ENCODE data around the gene ZNF831. TPM values are rescaled to one million over a fixed set of nuclear protein-coding genes. Genes with fewer than 3 reads are reported as not detected.

ZNF831 gene
- total RNA-seq: under 0.01 TPM

DNA sequence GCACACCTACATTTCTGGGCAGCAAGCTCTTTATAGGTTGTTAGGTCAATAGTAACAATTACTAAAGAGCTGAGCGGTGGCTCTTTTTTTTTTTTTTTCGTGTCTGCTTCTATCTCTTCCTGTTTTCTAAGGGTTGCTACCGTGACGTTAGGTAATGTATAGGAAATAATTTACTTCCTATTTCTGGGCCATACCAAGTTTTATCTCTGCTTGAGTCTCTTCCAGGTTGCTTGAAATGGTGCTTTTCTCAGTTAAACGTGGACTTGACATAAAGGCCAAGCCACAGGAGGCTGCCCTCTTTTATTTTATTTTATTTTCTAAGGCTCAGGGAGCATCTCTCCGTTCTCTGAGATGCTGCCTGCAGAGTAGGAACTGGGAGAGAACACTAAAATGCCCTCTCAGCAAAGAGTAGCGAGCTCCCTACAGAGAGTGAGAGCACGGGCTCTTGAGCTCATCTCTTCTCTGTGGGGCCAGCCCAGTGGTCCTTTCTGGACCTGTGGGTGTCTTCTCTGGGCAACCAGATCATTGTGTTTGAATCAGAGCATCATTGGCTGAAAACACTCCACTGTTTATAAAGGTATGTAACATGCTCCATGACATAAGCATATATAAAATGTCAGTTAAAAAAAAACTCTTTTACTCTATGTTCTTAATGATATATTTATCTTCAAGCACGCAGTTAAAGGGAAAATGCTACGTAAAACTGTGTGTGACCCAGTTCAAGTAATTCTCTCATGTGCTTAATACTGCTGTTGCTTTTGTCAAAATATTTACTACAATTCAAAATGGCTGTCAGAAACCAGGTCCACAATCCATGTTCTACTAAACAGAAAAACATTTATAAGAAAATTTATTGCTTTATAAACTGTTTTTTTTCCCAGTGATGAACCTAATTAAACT is at the start of gene ZNF831:
Gene ZNF831 (plus strand): TSS at position 191 of the 900 bp plus-strand sequence. CDS start 27,199 bp downstream, outside the sequence.
- no peak for DNase-seq (ENCODE audit: low spot score in 2 of 2)

DNA sequence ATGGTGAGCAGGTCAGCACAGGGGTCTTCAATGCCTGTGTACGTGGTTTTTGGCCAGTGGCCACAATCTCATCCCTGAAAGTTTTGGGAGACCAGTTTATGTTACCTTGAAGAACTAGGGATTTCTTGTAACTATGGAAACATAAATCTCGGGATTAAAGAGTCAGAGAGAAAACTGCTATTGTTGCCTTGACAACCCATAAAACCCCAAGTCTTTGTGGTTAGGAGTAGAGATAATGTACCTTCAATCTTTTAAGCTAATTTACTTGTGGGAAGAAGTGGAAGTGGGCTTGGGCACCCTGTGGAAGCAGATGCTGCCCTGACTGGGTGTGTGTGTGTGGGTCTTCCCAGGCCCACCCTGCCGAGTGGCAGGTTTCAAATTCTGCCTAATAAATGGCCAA is 46.1 kb upstream of the ZNF831 start:
- no peak for DNase-seq (ENCODE audit: low spot score in 2 of 2)
- no peak for FAIRE-seq

More for the DNA sequence above, at the start of gene ZNF831:
- FAIRE-seq: no peak

DNA sequence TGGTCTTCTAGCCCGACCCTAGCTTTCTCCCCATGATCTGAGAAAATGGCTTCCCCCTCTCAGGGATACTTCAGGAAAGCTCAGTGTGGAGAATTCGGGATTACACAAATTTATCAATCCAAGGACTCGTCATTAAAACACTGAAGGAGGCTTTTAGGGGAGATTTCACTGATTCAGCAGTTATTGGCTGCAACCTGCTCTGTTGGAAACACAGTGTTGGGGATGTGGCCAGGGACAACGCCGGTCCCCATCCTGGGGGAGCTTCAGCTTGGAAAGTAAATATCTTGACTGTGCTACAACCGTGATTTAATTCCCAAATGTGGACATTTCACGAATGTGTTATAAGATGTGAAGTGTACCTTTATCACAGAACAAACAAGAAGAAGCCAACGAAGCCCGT is 44.8 kb upstream of the ZNF831 start:
- no peak for FAIRE-seq
- no peak for DNase-seq (ENCODE audit: low spot score in 2 of 2)

DNA sequence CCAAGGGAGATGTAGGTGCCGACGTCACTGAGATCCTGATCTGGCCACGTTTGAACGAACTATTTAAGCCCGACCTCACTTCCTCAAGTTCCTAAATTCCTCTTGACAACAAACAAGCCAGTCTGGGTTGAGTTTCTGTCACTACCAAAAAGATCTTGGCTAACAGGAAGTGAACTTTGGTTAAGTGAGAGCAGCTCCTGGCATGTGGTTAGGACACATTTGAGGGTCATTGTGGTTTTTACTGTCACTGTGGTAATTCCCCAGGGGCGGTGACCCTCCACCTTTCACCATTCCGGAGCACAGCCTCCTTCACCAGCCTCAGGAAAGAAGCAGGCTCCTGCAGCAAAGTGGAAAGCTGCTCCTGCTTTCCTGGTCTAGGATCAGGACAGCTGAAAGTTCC is 43.1 kb upstream of the ZNF831 start:
- DNase-seq (ENCODE audit: low spot score in 2 of 2): no peak
- no peak for FAIRE-seq

DNA sequence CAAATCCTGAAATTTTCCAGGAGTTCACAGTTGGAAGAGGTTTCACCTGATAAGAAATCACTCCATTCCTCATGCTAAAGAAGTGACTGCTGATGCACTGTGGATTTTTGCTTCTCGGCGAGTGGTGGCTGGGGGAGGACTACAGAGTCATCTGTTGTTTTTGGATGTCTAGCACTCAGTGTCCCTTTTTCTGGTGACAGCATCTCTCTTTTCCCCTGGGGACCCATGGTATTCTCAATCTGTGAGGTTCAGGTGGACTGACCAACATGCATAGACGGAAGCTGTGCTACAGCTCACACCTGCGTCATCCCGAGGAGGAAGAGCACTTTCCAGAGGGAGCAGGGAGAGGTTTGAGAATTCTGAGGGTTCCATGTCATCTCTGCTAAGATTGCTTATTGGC is 42.7 kb upstream of the ZNF831 start:
- FAIRE-seq (no peak), DNase-seq (ENCODE audit: low spot score in 2 of 2) (no peak)

DNA sequence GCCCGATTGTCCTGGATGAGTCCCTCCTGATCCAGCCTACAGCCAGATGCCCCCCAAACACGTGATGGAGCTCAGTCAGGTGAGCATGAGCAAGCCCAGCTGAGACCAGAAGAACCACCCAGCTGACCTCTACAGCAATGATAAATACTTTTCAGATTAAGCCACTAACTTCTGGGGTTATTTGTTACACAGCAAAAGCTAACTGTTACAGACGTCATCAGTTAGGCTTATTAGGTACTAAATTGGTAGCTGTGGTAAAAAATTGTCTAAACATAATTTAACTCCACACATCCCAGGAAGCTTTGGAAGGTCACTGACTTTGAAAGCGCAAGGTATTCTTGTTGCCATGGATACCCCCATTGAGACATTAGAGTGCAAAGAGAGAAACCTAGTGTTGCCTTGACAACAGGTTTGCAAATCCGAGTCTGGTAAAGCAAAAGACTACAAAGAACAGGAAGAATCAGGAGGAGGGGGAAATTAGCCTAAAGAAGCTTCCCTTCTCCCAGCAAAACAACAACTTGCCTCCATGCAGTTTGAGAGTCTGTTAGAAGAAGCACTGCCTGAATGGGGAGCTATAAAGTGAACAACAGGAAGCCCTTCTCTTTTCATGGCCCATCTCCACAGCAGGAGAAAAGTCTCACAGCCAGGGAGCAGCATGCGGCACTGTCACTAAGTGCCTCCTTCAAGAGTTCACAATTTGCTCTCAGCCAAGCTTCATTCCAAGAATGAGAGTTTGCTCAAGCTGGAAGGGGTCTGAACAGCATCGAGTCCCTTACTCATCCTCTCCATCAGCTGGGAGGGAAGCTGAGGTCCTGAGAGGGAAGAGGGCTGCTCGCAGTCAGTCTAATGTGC is 41.7 kb upstream of the ZNF831 start:
- DNase-seq (ENCODE audit: low spot score in 2 of 2) (no peak), FAIRE-seq (no peak)

DNA sequence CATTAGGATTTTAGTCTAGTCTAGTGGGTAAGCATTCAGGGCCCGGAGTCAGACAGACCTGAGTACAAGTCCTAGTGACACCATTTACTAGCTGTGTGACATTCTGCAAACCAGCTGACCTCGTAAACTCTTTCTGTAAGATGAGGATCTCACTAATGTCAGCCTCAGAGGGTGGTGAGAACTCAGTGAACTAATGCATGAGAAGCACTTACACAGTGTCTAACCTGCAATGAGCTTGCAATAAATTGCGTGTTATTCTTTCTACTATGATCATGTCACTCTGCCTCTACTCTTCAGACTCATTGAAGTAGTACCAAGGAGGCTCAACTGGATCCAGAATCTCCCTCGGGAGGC is 41.1 kb upstream of the ZNF831 start:
- DNase-seq (ENCODE audit: low spot score in 2 of 2): no peak
- FAIRE-seq: no peak

DNA sequence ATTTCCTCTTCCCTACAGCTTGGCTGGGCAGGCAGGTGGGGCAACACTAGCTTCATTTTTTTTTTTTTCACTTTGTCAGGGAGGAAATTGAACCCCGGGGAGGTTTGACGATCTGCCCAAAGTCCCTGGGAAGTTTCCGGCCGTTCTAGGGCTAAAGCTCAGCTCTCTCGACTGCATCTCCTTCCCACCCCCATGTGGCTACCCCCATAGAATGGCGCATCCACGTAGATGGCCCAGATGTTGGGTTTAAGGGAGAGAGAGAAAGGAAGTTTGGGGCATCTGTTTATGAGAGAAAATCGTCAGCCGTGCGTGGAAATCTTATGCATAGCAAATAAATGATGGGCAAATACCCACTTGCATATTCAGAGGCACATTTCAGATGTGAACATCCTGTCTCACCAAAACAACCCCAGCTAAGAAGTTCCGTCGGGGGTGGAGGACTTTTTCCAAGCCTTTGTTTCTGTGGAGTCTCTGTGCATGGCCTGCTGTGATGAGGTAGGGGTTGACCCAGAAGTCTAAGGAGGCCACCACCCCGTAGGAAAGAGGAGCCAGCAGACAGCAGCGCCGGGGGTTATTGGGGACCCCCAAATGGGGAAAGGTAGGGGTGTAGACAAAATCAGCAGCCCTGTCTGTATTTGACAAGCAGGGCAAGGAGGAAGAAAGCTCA is 40.5 kb upstream of the ZNF831 start:
- no peak for FAIRE-seq
- DNase-seq (ENCODE audit: low spot score in 2 of 2): no peak

DNA sequence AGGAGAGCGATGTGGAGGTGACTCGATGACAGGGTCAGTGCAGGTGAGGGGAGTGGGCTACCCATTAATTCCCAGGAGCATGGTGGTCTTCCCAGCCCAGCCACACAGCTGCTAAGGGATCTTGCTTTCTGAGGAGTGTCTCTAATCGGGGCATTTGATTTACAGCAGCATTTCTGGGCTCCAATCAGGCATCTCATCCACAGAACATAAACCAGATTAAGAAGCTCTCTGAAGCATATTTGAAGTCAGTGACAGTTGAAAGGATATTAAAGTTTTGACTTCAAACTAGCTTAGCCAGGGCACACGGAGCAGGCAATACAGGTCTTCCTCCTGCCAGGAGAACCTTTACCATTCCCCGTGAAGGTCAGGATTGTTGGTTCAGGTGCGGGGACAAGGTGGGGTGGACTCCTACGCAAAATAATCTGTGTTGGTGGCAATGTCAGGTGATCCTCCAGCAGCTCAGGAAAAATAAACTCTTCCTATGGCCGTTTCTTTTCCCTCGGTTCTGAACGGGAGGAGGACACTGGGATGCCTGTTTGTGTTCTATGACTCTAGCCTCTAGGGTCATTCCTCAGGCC is 39.9 kb upstream of the ZNF831 start:
- FAIRE-seq: no peak
- no peak for DNase-seq (ENCODE audit: low spot score in 2 of 2)

DNA sequence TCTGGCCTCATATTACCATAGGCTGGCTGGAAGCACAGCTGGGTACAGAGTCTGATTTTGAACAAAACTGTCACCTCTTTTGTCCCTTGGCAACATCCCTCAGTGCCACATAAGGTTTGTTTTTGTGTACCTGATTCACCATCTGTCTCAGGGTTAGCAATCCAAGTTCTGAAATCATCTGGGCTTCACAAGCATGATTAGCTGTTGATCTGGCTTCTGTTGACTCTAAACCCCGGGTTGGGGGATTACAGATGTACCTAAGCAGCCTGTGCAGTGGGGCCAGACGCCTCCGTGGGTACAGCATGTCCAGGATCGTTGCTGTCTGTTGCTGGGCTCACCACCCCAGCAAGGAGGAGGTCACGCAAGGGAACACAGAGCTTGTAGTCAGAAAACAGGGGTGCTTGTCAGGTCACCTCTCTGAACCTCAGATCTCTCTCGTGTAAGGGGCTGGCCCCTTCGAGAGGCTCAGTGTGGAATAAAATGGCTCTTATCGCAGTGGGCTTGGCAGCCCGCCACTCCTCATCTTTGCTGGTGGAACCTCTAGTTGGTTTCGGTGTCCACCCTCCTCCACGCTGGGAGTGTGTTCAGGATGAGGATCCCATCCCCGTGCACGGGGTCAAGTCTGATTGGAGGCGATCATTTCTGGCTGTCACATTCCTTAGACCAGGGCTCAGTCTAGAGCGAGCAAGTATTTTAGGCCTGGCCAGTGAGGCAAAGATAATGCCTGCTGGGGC is 39.2 kb upstream of the ZNF831 start:
- DNase-seq (ENCODE audit: low spot score in 2 of 2) (no peak), FAIRE-seq (no peak)

DNA sequence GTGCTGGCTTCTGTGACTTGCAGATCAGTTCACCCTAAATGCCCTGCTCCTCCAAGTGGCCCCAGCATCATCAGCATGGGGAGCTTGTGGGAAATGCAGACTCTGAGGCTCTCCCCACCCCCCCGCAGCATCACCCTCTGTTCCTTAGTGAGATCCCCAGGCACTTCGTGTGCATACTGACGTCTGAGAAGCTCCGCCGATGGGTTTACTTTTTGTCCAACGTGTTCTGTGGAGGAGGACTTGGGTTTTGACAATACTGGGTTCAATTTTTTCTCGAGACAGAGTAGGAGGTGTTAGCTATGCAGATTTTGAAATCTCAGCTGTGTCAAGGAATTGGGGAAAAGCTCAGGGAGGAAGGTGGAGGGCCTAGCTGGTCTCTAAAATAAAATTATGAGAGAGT is 38.3 kb upstream of the ZNF831 start:
- DNase-seq (ENCODE audit: low spot score in 2 of 2): no peak
- FAIRE-seq: no peak

DNA sequence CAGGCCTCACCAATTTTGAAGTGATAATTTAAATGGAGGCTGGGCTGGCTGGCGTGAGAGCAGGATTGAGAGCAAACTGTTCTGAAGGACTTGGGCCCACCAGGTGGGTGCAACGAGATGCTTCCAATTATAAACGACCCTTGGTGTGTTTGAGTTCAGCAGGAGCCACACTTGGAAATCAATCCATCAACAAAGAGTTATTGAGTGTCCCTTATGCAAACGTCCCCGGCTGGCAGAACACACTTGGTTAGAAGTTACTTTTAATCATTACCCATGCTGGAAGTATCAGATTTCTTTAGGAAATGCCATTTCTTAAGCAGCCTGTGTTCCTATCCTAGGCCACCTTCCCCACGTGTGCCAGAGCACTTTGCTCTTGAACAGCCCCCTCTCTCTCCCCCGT is 37.8 kb upstream of the ZNF831 start:
- FAIRE-seq (no peak), DNase-seq (ENCODE audit: low spot score in 2 of 2) (no peak)

DNA sequence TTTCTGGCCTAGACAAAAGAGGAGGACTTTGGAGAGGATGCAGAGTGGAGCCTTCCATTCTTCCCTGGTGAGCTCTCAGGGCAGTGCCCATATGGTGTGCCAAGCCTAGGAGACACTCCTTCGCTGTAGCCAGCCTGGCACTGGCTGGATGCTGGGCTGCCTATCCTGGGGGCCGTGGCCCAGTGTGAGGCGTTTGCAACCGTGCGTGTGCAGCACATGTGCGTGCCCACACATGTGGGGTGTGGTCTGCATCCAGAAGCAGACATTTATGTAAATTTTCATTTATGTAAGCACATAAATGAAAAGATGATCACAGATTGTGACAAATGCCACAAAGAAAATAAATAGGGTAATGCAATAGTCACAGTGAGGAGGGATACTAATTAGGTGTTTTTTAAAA is 35.8 kb upstream of the ZNF831 start:
- FAIRE-seq: no peak
- DNase-seq (ENCODE audit: low spot score in 2 of 2): no peak

DNA sequence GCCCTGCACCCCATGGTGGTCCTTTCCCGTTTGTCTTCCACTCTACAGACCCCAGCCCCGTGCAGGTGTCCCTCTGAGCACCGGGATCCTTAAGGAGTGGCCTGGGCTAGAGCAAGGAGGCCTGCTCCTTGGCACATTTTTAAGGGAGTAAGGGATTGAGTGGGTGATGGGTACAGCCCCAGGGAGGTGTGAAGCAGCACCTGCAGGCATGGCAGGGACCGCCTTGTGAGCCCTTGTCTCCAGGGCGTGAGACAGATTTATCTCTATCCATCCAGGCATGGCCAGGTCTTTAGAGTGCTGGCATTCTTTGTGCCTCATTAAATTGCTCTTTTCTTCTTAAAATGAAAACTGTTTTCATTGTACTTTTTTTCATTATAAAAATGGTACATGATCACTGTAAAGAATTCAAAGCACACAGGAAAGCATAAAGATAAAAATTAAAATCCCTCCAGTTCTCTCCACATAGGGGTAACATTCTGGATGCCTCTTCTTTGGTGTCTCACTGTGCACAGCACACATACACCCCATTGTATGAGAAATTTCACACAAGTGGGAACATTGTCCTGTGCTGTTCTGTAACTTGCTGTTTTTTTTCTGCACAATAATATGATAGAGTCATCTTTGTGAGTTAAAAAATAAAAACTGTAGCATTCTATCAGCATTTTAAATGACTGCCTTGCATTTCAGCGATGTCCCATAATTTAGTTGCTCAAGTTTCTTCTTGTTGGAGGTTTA is 31.9 kb upstream of the ZNF831 start:
- no peak for DNase-seq (ENCODE audit: low spot score in 2 of 2)
- FAIRE-seq: no peak

DNA sequence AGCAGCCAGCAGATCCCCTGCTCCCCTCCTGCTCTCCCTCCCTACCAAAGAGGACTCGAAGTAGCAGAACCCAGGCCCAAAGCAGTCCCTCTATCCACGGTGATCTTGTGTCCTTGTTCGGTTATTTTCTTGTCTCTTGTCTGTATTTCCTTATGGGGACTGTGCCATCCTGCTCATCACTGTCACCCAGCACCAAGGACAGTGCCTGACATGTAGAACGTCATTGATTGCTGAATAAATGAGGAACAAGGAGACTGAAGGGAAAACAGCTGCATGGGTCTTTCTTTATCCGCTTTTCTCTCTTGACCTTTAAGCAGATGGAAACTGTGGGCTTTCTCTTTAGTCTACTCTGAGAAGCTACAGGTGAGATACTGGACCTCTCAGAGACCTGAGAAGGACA is 29.4 kb upstream of the ZNF831 start:
- FAIRE-seq: no peak
- DNase-seq (ENCODE audit: low spot score in 2 of 2): no peak

DNA sequence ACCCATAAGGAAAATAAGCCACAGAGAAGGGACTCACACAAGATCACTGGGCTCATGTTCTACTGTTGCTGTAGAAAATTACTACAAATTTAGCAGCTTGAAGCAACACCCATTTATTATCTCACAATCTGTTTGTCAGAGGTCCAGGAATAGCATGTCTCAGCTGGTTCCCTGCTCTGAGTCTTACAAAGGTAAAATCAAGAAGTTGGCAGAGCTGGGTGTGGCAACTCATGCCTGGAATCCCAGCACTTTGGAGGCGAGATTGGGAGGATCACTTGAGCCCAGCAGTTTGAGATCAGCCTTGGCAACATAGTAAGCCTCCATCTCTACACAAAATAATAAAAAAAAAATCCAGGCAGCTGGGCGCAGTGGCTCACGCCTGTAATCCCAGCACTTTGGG is 28.5 kb upstream of the ZNF831 start:
- no peak for DNase-seq (ENCODE audit: low spot score in 2 of 2)
- FAIRE-seq: no peak

DNA sequence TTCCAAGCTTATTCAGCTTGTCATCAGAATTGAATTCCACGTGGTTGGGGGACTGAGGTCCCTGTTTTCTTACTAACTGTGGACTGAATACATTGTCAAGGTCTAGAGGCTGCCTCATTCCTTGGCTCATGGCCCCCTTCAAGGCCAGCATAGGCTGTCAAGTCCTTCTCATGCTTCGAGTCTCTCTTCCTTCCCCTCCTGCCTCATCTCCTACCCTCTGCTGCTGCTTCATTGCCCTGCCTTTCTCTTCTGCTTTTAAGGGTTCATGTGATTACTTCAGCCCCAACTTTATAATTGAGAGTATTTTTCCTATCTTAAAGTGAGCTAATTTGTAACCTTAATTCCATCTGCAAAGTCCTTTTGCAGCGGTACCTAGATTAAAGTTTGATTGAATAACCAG is 27.6 kb upstream of the ZNF831 start:
- no peak for FAIRE-seq

DNA sequence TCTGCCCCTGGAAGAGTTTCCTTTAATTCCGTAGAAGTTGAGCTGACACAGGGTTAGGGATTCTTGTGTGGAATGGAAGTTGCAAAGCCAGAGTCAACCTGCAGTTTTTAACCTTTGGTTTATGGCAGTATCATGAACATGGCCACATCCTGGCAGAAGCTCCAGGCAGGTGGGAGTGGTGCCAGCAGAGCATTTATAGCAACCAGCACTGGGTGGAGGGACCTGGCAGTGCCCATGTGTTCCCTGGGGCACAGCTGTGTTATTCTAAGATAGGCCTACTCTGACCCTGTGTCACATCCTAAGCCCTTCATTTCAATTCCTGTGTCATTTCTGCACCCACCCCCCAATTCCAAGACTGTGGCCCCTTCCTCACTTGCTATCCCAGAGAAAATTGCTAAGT is 26.1 kb upstream of the ZNF831 start:
- DNase-seq (ENCODE audit: low spot score in 2 of 2): no peak
- FAIRE-seq: no peak

More for the DNA sequence above, 27.6 kb upstream of the ZNF831 start:
- no peak for DNase-seq (ENCODE audit: low spot score in 2 of 2)

DNA sequence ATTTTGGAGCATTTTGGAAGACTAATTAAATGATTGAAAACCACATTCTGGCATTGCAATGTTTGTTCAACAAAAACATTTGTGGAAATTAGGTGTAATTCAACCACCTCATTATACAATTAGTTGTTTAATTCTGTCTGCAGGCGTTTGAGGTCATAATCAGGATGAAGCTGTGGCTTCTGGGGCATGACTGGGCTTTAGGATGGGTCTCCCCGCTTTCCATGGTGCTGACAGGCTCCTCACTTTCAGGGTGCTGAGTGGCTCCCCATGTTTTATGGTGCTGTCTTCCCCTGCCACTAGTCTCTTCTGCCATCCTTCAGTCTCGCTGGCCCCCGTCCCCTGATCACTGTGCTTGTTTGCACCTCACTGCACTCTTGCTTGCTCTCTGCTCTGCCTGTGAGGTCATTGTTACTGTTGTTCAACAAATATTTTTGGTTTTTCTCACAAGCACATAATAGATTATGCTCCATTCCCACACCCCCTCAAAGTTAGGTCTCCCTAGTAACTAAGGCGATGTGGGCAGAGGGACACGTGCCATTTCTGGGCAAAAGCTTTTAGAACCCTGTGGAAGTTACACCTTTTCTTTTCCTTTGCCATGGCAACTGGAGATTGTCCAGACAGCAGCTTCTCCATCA is 25.4 kb upstream of the ZNF831 start:
- FAIRE-seq (no peak), DNase-seq (ENCODE audit: low spot score in 2 of 2) (no peak)

Measured in frontal cortex (tissue), 4 donors.